Measurements from ENCODE around the gene NELFA. TPM values are rescaled to one million over a fixed set of nuclear protein-coding genes. Genes with fewer than 3 reads are reported as not detected.

The NELFA gene
- total RNA-seq, 1 experiment from 2014 or later, result 55.0 TPM

GRCh38 chr4:1958276-1959103 lies 50.3 kb downstream of the NELFA start:
- Histone ChIP-seq H4K20me1 (ENCODE audit: control insufficient read depth, insufficient read depth, insufficient read length) (no peaks in the 10 kb centered on the region), H3K4ac (ENCODE audit: low read depth, low read length) (no peak overlapping the region), H3K56ac (ENCODE audit: insufficient read length, low read depth, low read length) (no peak overlapping the region), H3K4me2 (ENCODE audit: insufficient read depth, insufficient read length, low read length) (no peak overlapping the region), H2AFZ (ENCODE audit: low read length) (no peak overlapping the region), H3K79me2 (ENCODE audit: insufficient read depth, low read length) (no peaks in the 10 kb centered on the region), H2BK12ac (ENCODE audit: insufficient read length, low read depth, low read length) (no peak overlapping the region), H2BK15ac (ENCODE audit: low read depth, low read length) (no peak overlapping the region), H2BK120ac (ENCODE audit: low read depth, low read length, poor library complexity, severe bottlenecking) (no peak overlapping the region), H2BK20ac (ENCODE audit: low read depth, low read length, poor library complexity, severe bottlenecking) (no peak overlapping the region), H2AK5ac (ENCODE audit: insufficient read length, low read length) (no peak overlapping the region), H3K9ac (ENCODE audit: extremely low read depth, insufficient read length, low read length) (no peak overlapping the region), H3K79me1 (ENCODE audit: insufficient read depth, low read depth, low read length, poor library complexity, severe bottlenecking) (no peaks in the 10 kb centered on the region), H3K4me1 (ENCODE audit: insufficient read depth, low read length) (no peaks in the 10 kb centered on the region), H3T11ph (ENCODE audit: low read length) (no peak overlapping the region), H4K5ac (ENCODE audit: insufficient read length, low read depth, low read length) (no peak overlapping the region), H4K8ac (replicated peaks; ENCODE audit: insufficient read length, low read depth, low read length) (no peak overlapping the region), H3K23me2 (ENCODE audit: insufficient read length, low read depth, low read length, poor library complexity, severe bottlenecking) (no peaks in the 10 kb centered on the region), H3K14ac (ENCODE audit: insufficient read depth, low read length) (no peak overlapping the region), H3K27ac (ENCODE audit: insufficient read length, low read depth, low read length) (no peak overlapping the region), H2BK5ac (ENCODE audit: insufficient read length, low read length) (no peak overlapping the region), H3K23ac (ENCODE audit: insufficient read length, low read depth, low read length) (no peak overlapping the region), H3K27me3 (ENCODE audit: insufficient read depth, low read length) (no peaks in the 10 kb centered on the region), H3K18ac (ENCODE audit: insufficient read length, low read depth, low read length) (no peak overlapping the region), H4K91ac (ENCODE audit: insufficient read length, low read depth, low read length) (no peak overlapping the region), H3K9me3 (ENCODE audit: control insufficient read depth, low read depth, low read length) (no peaks in the 10 kb centered on the region)
- Mint-ChIP-seq H3K4me1 (no peaks in the 10 kb centered on the region), H3K4me3 (no peak overlapping the region), H3K9me3 (no peaks in the 10 kb centered on the region), H3K27ac (peak overlapping the region in 2 of 3 experiments; percentile 24 to 65; a peak in 2 of 7 replicates), H3K27me3 (ENCODE audit: low read depth) (no peaks in the 10 kb centered on the region), H3K36me3 (ENCODE audit: insufficient read depth in 1 of 3, low read depth in 3 of 3) (peaks cover 43 to 88% (median 86%) of the 10 kb centered on the region in 3 experiments; a peak in 6 of 7 replicates)
- no peak for DNase-seq
- TF ChIP-seq CTCF (conservative IDR thresholded peaks at IDR 0.05), result no peak
- WGBS (ENCODE audit: extremely low coverage, insufficient read length, low lambda C conversion rate), result no CpG with 5 or more reads among the region's 15 CpGs

Data from H9 (cell line).